Subcutaneous abdominal adipose tissue (tissue), 5 donors: ENCODE results near the gene MAP3K2.
A peak's percentile ranks its signal among the peaks of the same experiment; 100 is the strongest.

Experiments used
- H3K27ac ChIP-seq: one replicate; pipeline ENCODE4 v1.7.0; 2013; ENCODE audit warnings: low read depth, mild to moderate bottlenecking, inconsistent platforms, low read length, moderate library complexity
- H3K27me3 ChIP-seq, 5 donors: one replicate each; pipeline ENCODE4 v1.7.0; 2013; ENCODE audit warnings: low read length in 5 of 5, inconsistent platforms in 1 of 5; ENCODE audit not compliant: control insufficient read depth in 5 of 5, insufficient read depth in 4 of 5
- H3K36me3 ChIP-seq, 5 donors: one replicate each; pipeline ENCODE4 v1.7.0; 2013; ENCODE audit warnings: low read length in 5 of 5; ENCODE audit not compliant: control insufficient read depth in 5 of 5, insufficient read depth in 5 of 5
- H3K4me1 ChIP-seq, 5 donors: one replicate each; pipeline ENCODE4 v1.7.0; 2013; ENCODE audit warnings: low read length in 5 of 5, mild to moderate bottlenecking in 3 of 5, moderate library complexity in 1 of 5; ENCODE audit not compliant: control insufficient read depth in 5 of 5, insufficient read depth in 5 of 5
- H3K4me3 ChIP-seq, 5 donors: one replicate each; pipeline ENCODE4 v1.7.0; 2013; ENCODE audit warnings: low read length in 5 of 5, low read depth in 1 of 5
- H3K9ac ChIP-seq, 5 donors: one replicate each; pipeline ENCODE4 v1.7.0; 2013; ENCODE audit warnings: low read length in 5 of 5, mild to moderate bottlenecking in 4 of 5, moderate library complexity in 3 of 5
- H3K9me3 ChIP-seq, 5 donors: one replicate each; pipeline ENCODE4 v1.7.0; 2013; ENCODE audit warnings: low read length in 5 of 5; ENCODE audit not compliant: control insufficient read depth in 5 of 5
- donor health status: healthy.
- donor health status: healthy.
- donor health status: healthy.
- donor health status: healthy.
- donor health status: healthy.

The MAP3K2 gene

GRCh38 chr2:127406454-127406853 lies 18.7 kb upstream of the MAP3K2 start:
- peaks cover 0 to 41% (median 40%) of the 10 kb centered on the region in 5 donors for H3K4me1 ChIP-seq
- H3K36me3 ChIP-seq, result no peaks in the 10 kb centered on the region
- peak overlapping the region; percentile 75 for H3K27ac ChIP-seq
- H3K9me3 ChIP-seq, result no peaks in the 10 kb centered on the region
- H3K27me3 ChIP-seq, result no peaks in the 10 kb centered on the region
- no peak overlapping the region for H3K9ac ChIP-seq
- H3K4me3 ChIP-seq, result no peak overlapping the region

GRCh38 chr2:127405255-127405610 lies 17.5 kb upstream of the MAP3K2 start:
- Histone ChIP-seq H3K4me3 (no peak overlapping the region), H3K36me3 (no peaks in the 10 kb centered on the region), H3K9me3 (no peaks in the 10 kb centered on the region), H3K9ac (peak overlapping the region in 1 of 5 donors; percentile 25), H3K27ac (peak overlapping the region; percentile 74), H3K27me3 (no peaks in the 10 kb centered on the region), H3K4me1 (peaks cover 0 to 42% (median 37%) of the 10 kb centered on the region in 5 donors)

GRCh38 chr2:127404466-127405254 lies 16.9 kb upstream of the MAP3K2 start:
- Histone ChIP-seq H3K4me1 (peaks cover 0 to 42% (median 37%) of the 10 kb centered on the region in 5 donors), H3K27ac (peak overlapping the region; percentile 74), H3K36me3 (no peaks in the 10 kb centered on the region)

GRCh38 chr2:127403460-127403859 lies 15.7 kb upstream of the MAP3K2 start:
- no peaks in the 10 kb centered on the region for H3K36me3 ChIP-seq
- no peak overlapping the region for H3K27ac ChIP-seq
- H3K27me3 ChIP-seq, result no peaks in the 10 kb centered on the region
- H3K4me1 ChIP-seq, result peaks cover 0 to 40% (median 35%) of the 10 kb centered on the region in 5 donors
- no peaks in the 10 kb centered on the region for H3K9me3 ChIP-seq
- H3K4me3 ChIP-seq, result no peak overlapping the region
- H3K9ac ChIP-seq, result no peak overlapping the region

More at GRCh38 chr2:127404466-127405254, 16.9 kb upstream of the MAP3K2 start:
- Histone ChIP-seq H3K27me3 (no peaks in the 10 kb centered on the region), H3K4me3 (no peak overlapping the region), H3K9ac (peak overlapping the region in 1 of 5 donors; percentile 25), H3K9me3 (no peaks in the 10 kb centered on the region)

- H3K27ac ChIP-seq, result no peak overlapping the region
- H3K4me1 ChIP-seq, result peaks cover 0 to 40% (median 34%) of the 10 kb centered on the region in 5 donors
- H3K9me3 ChIP-seq, result no peaks in the 10 kb centered on the region
- no peaks in the 10 kb centered on the region for H3K36me3 ChIP-seq
- peaks cover 0 to 2% (median 0%) of the 10 kb centered on the region in 5 donors for H3K27me3 ChIP-seq
- H3K9ac ChIP-seq, result no peak overlapping the region
- H3K4me3 ChIP-seq, result no peak overlapping the region
Measured at GRCh38 chr2:127401757-127402695, 14.3 kb upstream of the MAP3K2 start.

GRCh38 chr2:127400897-127401756 lies 13.4 kb upstream of the MAP3K2 start:
- Histone ChIP-seq H3K9ac (peak overlapping the region in 1 of 5 donors; percentile 10), H3K4me1 (peaks cover 0 to 35% (median 30%) of the 10 kb centered on the region in 5 donors), H3K27me3 (peaks cover 0 to 2% (median 0%) of the 10 kb centered on the region in 5 donors), H3K9me3 (no peaks in the 10 kb centered on the region), H3K36me3 (no peaks in the 10 kb centered on the region), H3K4me3 (peak overlapping the region in 1 of 5 donors; percentile 41), H3K27ac (no peak overlapping the region)

- no peak overlapping the region for H3K27ac ChIP-seq
- peaks cover 0 to 31% (median 26%) of the 10 kb centered on the region in 5 donors for H3K4me1 ChIP-seq
- no peaks in the 10 kb centered on the region for H3K36me3 ChIP-seq
- no peaks in the 10 kb centered on the region for H3K9me3 ChIP-seq
- peak overlapping the region in 1 of 5 donors; percentile 41 for H3K4me3 ChIP-seq
- H3K9ac ChIP-seq, result no peak overlapping the region
- H3K27me3 ChIP-seq, result peaks cover 0 to 2% (median 0%) of the 10 kb centered on the region in 5 donors
Measured at GRCh38 chr2:127400533-127400896, 12.7 kb upstream of the MAP3K2 start.

- H3K27me3 ChIP-seq, result peaks cover 0 to 2% (median 0%) of the 10 kb centered on the region in 5 donors
- H3K36me3 ChIP-seq, result no peaks in the 10 kb centered on the region
- peaks cover 0 to 19% (median 19%) of the 10 kb centered on the region in 5 donors for H3K4me1 ChIP-seq
- H3K4me3 ChIP-seq, result no peak overlapping the region
- H3K9ac ChIP-seq, result no peak overlapping the region
- no peaks in the 10 kb centered on the region for H3K9me3 ChIP-seq
- H3K27ac ChIP-seq, result no peak overlapping the region
Measured at GRCh38 chr2:127398239-127398590, 10.4 kb upstream of the MAP3K2 start.

GRCh38 chr2:127397568-127398238 lies 9.9 kb upstream of the MAP3K2 start:
- Histone ChIP-seq H3K27ac (no peak overlapping the region), H3K9ac (no peak overlapping the region), H3K4me1 (peaks cover 0 to 19% (median 19%) of the 10 kb centered on the region in 5 donors), H3K36me3 (no peaks in the 10 kb centered on the region), H3K27me3 (peaks cover 0 to 2% (median 0%) of the 10 kb centered on the region in 5 donors), H3K4me3 (no peak overlapping the region), H3K9me3 (no peaks in the 10 kb centered on the region)
